NT2/D1 (cell line): Measurements from ENCODE around the gene GPR156.
A peak's percentile ranks its signal among the peaks of the same experiment; 100 is the strongest.

Experiments
- DNase-seq: peaks from one replicate; pipeline ENCODE4 v3.0.0-alpha.2; 2011; ENCODE audit warnings: low read depth, low spot score
- H3K27me3 ChIP-seq: 2 replicates; pipeline ENCODE4 v1.6.0; 2011; ENCODE audit warnings: mild to moderate bottlenecking; ENCODE audit not compliant: insufficient read length, insufficient read depth
- H3K36me3 ChIP-seq: 2 replicates; pipeline ENCODE4 v1.6.1; 2011; ENCODE audit warnings: mild to moderate bottlenecking, low read length, mixed read lengths; ENCODE audit not compliant: insufficient read depth, insufficient read length
- H3K4me1 ChIP-seq: 2 replicates; pipeline ENCODE4 v1.5.1; 2011; ENCODE audit not compliant: insufficient read depth, insufficient read length
- H3K4me3 ChIP-seq: 2 replicates; pipeline ENCODE4 v1.5.1; 2011; ENCODE audit warnings: low read depth; ENCODE audit not compliant: insufficient read length
- H3K9ac ChIP-seq: 2 replicates; pipeline ENCODE4 v1.6.0; 2011; ENCODE audit warnings: low read depth; ENCODE audit not compliant: insufficient read length
- H3K9me3 ChIP-seq: 2 replicates; pipeline ENCODE4 v1.5.1; 2011; ENCODE audit warnings: mild to moderate bottlenecking, low read length; ENCODE audit not compliant: insufficient read depth
- SUZ12 ChIP-seq: IDR thresholded peaks from 2 replicates; pipeline ENCODE4 v1.6.1; 2011; ENCODE audit not compliant: insufficient read length, insufficient read depth; ENCODE audit errors: extremely low read depth
- YY1 ChIP-seq: IDR thresholded peaks from 2 replicates; pipeline ENCODE4 v1.6.1; 2011; ENCODE audit not compliant: insufficient read length, insufficient read depth
- ZNF274 ChIP-seq: IDR thresholded peaks from 2 replicates; pipeline ENCODE4 v1.6.1; 2011; ENCODE audit warnings: mild to moderate bottlenecking, low read depth, low read length

GPR156 gene

DNA sequence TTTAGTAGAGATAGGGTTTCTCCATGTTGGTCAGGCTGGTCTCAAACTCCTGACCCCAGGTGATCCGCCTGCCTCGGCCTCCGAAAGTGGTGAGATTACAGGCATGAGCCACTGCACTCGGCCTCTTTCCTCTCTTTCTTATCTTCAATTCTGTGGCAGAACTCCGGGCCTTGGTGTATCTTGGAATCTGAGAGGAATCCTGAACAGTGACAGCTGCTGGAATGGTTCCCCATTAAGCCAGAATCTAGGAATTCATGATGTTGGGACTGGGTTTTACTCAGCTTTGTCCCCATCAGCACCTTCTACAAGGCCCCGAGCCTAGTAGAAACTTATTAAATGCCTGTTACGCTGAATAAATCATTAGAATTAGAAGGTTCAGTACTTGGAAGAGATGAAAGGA, 81.4 kb downstream of the GPR156 start:
- Histone ChIP-seq H3K4me1 (no peaks in the 10 kb centered on the region), H3K9me3 (no peaks in the 10 kb centered on the region), H3K4me3 (no peak overlapping the region), H3K9ac (no peak overlapping the region), H3K36me3 (no peaks in the 10 kb centered on the region), H3K27me3 (no peaks in the 10 kb centered on the region)
- no peak for TF ChIP-seq SUZ12
- TF ChIP-seq ZNF274, result no peak
- no peak for TF ChIP-seq YY1
- DNase-seq, result no peak

GRCh38 chr3:120203016-120203415, 82.0 kb downstream of the GPR156 start:
- Histone ChIP-seq H3K4me1 (no peaks in the 10 kb centered on the region), H3K9ac (no peak overlapping the region), H3K27me3 (no peaks in the 10 kb centered on the region), H3K9me3 (no peaks in the 10 kb centered on the region), H3K36me3 (no peaks in the 10 kb centered on the region), H3K4me3 (no peak overlapping the region)
- no peak for DNase-seq
- no peak for TF ChIP-seq SUZ12
- TF ChIP-seq ZNF274, result no peak
- no peak for TF ChIP-seq YY1

DNA sequence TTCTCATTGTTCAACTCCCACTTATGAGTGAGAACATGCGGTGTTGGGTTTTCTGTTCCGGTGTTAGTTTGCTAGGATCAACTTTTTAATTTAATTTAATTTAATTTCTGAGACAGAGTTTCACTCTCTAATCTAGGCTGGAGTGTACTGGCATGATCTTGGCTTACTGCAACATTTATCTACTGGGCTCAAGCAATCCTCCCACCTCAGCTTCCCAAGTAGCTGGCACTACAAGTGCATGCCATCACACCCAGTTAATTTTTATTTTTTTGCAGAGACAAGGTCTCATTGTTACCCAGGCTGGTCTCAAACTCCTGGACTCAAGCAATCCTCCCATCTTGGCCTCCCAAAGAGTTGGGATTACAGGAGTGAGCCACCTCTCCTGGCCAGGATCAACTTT, 82.7 kb downstream of the GPR156 start:
- Histone ChIP-seq H3K9me3 (no peaks in the 10 kb centered on the region), H3K27me3 (no peaks in the 10 kb centered on the region), H3K4me3 (no peak overlapping the region), H3K36me3 (no peaks in the 10 kb centered on the region), H3K9ac (no peak overlapping the region), H3K4me1 (no peaks in the 10 kb centered on the region)
- no peak for DNase-seq
- TF ChIP-seq SUZ12 (no peak), YY1 (no peak), ZNF274 (no peak)

DNA sequence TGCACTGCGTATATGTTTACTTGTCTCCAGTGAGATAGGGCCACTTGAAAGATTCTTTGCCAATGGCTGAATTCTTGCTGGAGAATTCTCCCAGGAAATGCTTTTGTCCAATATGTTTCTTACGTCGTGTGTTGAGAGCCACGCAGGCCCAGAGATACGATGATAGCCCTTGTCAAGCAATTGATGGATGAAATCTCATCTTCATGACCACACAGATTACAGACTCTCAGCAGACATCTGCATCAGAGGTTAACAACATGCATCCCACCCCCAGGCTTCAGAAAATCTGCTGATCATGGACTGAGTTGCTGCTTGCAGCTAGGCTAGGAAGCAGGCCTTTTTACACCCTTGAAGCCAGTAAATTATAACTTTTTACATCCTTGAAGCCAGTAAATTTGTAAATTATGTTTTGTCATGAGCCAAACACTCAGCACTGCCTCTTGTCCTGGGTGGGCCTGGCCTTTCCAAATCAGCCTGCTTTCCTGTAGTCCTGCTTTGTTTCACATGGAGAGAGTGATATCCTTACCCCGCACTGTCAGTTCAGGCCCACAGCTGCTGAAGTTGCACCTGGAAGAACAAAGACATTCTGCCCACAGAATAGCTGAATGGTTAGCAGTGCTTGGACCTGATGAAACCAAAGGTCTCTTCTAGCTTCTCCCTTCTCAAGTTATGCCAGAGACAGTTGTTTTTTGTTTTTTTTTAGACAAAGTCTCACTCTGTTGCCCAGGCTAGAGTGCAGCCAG, 84.4 kb downstream of the GPR156 start:
- Histone ChIP-seq H3K9me3 (no peaks in the 10 kb centered on the region), H3K36me3 (no peaks in the 10 kb centered on the region), H3K9ac (peak overlapping the region; percentile 1), H3K27me3 (no peaks in the 10 kb centered on the region), H3K4me3 (no peak overlapping the region), H3K4me1 (no peaks in the 10 kb centered on the region)
- no peak for DNase-seq
- no peak for TF ChIP-seq ZNF274
- no peak for TF ChIP-seq YY1
- TF ChIP-seq SUZ12, result no peak

GRCh38 chr3:120198305-120198878, 86.6 kb downstream of the GPR156 start:
- DNase-seq, result no peak

GRCh38 chr3:120196812-120197211, 88.2 kb downstream of the GPR156 start:
- DNase-seq, result no peak
- Histone ChIP-seq H3K27me3 (no peaks in the 10 kb centered on the region), H3K4me1 (no peaks in the 10 kb centered on the region), H3K4me3 (no peak overlapping the region), H3K9ac (no peak overlapping the region), H3K36me3 (no peaks in the 10 kb centered on the region), H3K9me3 (no peaks in the 10 kb centered on the region)
- TF ChIP-seq ZNF274 (no peak), YY1 (no peak), SUZ12 (no peak)

More at GRCh38 chr3:120198305-120198878, 86.6 kb downstream of the GPR156 start:
- TF ChIP-seq SUZ12 (no peak), YY1 (no peak), ZNF274 (no peak)
- Histone ChIP-seq H3K27me3 (no peaks in the 10 kb centered on the region), H3K9ac (no peak overlapping the region), H3K4me1 (no peaks in the 10 kb centered on the region), H3K36me3 (no peaks in the 10 kb centered on the region), H3K4me3 (no peak overlapping the region), H3K9me3 (no peaks in the 10 kb centered on the region)

DNA sequence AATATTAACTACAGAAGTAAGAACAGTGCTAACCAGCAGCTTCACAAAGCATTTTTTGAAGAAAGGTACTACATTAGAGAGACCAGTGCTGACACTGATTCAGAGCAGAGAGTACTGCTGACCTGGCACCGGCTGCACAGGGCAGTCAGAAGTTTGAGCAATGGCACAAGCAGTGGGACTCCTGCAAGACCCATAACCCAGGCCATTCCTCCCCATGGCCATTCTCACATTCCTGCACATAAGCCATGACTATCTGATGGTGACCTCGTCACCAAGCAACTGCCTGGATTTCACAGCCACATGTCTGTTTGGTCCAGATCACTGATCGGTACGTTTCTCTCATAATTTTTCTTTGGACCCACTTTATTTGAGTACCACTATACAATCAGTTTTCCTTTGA, 88.7 kb downstream of the GPR156 start:
- Histone ChIP-seq H3K4me1 (no peaks in the 10 kb centered on the region), H3K4me3 (no peak overlapping the region), H3K36me3 (no peaks in the 10 kb centered on the region), H3K9ac (no peak overlapping the region), H3K9me3 (no peaks in the 10 kb centered on the region), H3K27me3 (no peaks in the 10 kb centered on the region)
- DNase-seq, result no peak
- TF ChIP-seq ZNF274, result no peak
- TF ChIP-seq SUZ12, result no peak
- TF ChIP-seq YY1, result no peak

GRCh38 chr3:120193554-120193953, 91.5 kb downstream of the GPR156 start:
- Histone ChIP-seq H3K9me3 (no peaks in the 10 kb centered on the region), H3K4me3 (no peak overlapping the region), H3K9ac (no peak overlapping the region), H3K36me3 (no peaks in the 10 kb centered on the region), H3K27me3 (no peaks in the 10 kb centered on the region), H3K4me1 (no peaks in the 10 kb centered on the region)
- TF ChIP-seq ZNF274 (no peak), SUZ12 (no peak), YY1 (no peak)
- DNase-seq, result no peak
